A673 (cell line): ENCODE measurements around the gene RIC8A. TPM values are rescaled to one million over a fixed set of nuclear protein-coding genes. Genes with fewer than 3 reads are reported as not detected.
A peak's percentile ranks its signal among the peaks of the same experiment; 100 is the strongest.

Experiments used
- BruUV-seq: library from RNA; stranded (reverse); fragments of 400-500 nt; replicated peaks from 2 replicates; lab custom pipeline; 2021; lab: Mats Ljungman, UMichigan
- CTCF ChIA-PET: fragments of 300-600 bp; sonication (Branson Sonifier 250); formaldehyde crosslinking; loops from one replicate; lab custom pipeline; 2022; ENCODE audit warnings: antibody characterized with exemption; lab: Charles Lee
- POLR2A ChIA-PET: fragments of 300-600 bp; sonication (Branson Sonifier 250); formaldehyde crosslinking; loops from one replicate; lab custom pipeline; 2022; ENCODE audit warnings: antibody characterized with exemption; ENCODE audit not compliant: low non-redundant PET; lab: Charles Lee
- DNase-seq: peaks from one replicate; pipeline ENCODE4 v3.0.0-alpha.2; 2015; ENCODE audit warnings: low spot score
- H3K27ac ChIP-seq: fragments of 200-600 bp; sonication (generic); 2 replicates; pipeline ENCODE4 v1.5.1; 2016; ENCODE audit warnings: mixed run types, low read depth, mild to moderate bottlenecking, mixed read lengths, antibody characterized with exemption, low read length; ENCODE audit not compliant: poor library complexity, severe bottlenecking
- H3K27me3 ChIP-seq: fragments of 200-600 bp; sonication (generic); replicated peaks from 2 replicates; pipeline ENCODE4 v1.6.1; 2017; ENCODE audit warnings: mixed run types, low read depth, mild to moderate bottlenecking, mixed read lengths, antibody characterized with exemption, low read length; ENCODE audit not compliant: insufficient read depth, poor library complexity
- H3K36me3 ChIP-seq: fragments of 200-600 bp; sonication (generic); 2 replicates; pipeline ENCODE4 v1.6.1; 2016; ENCODE audit warnings: mixed run types, mild to moderate bottlenecking, mixed read lengths, antibody characterized with exemption, low read length; ENCODE audit not compliant: insufficient read depth, poor library complexity, severe bottlenecking
- H3K4me1 ChIP-seq: fragments of 200-600 bp; sonication (generic); 2 replicates; pipeline ENCODE4 v1.6.1; 2017; ENCODE audit warnings: mixed run types, mild to moderate bottlenecking, mixed read lengths, antibody characterized with exemption, low read length; ENCODE audit not compliant: insufficient read depth, poor library complexity, severe bottlenecking
- H3K4me3 ChIP-seq: fragments of 200-600 bp; sonication (generic); 2 replicates; pipeline ENCODE4 v1.5.1; 2016; ENCODE audit warnings: low read depth, mixed run types, mild to moderate bottlenecking, mixed read lengths, low read length; ENCODE audit not compliant: poor library complexity, severe bottlenecking
- H3K9me3 ChIP-seq: fragments of 200-600 bp; sonication (generic); 2 replicates; pipeline ENCODE4 v1.6.1; 2016; ENCODE audit warnings: mixed run types, low read depth, mild to moderate bottlenecking, mixed read lengths, antibody characterized with exemption, low read length; ENCODE audit not compliant: poor library complexity, severe bottlenecking
- CTCF ChIP-seq: fragments of 300-800, 200-600 bp; sonication (generic); conservative IDR thresholded peaks from 2 replicates; pipeline ENCODE4 v1.5.1; 2017; ENCODE audit warnings: low read depth, mild to moderate bottlenecking, antibody characterized with exemption, low read length, moderate library complexity, mixed read lengths
- EZH2 ChIP-seq: fragments of 200-600 bp; sonication (generic); IDR thresholded peaks from 2 replicates; pipeline ENCODE4 v1.6.1; 2017; ENCODE audit warnings: borderline replicate concordance, low read depth, mild to moderate bottlenecking, mixed read lengths, antibody characterized with exemption, low read length; ENCODE audit not compliant: poor library complexity, severe bottlenecking
- intact Hi-C: fragments of 100-400 bp; cut with micrococcal nuclease; formaldehyde crosslinking; loops from one replicate; pipeline ENCODE4 v1.10.0; 2022; ENCODE audit not compliant: unreplicated experiment
- total RNA-seq: library from RNA; stranded (reverse); gene quantifications from 2 replicates; pipeline ENCODE4 v1.2.3, GENCODE V29; 2021

Gene RIC8A
- total RNA-seq, 1 experiment from 2014 or later: 88.2 TPM

GRCh38 chr11:204587-205109 lies 2.9 kb upstream of the RIC8A start:
- no peak for DNase-seq
- no peaks in the 10 kb centered on the region for H3K9me3 ChIP-seq
- H3K4me1 ChIP-seq: peaks cover 7% of the 10 kb centered on the region
- intact Hi-C loops: loop anchor here (5.0 to 10.0 kb wide), 2 partner anchors 153 to 240 kb away; partner anchors contain the start of gene ANO9
- H3K27me3 ChIP-seq: no peaks in the 10 kb centered on the region
- no peak overlapping the region for H3K4me3 ChIP-seq
- TF ChIP-seq CTCF: no peak
- no peak for TF ChIP-seq EZH2
- CTCF ChIA-PET: no interaction called here
- H3K36me3 ChIP-seq: peaks cover 6% of the 10 kb centered on the region
- BruUV-seq: no TSS peak
- POLR2A ChIA-PET: no interaction called here
- H3K27ac ChIP-seq: no peak overlapping the region

- BruUV-seq: no TSS peak
- peaks cover 13% of the 10 kb centered on the region for H3K36me3 ChIP-seq
- H3K27ac ChIP-seq: no peak overlapping the region
- no peaks in the 10 kb centered on the region for H3K27me3 ChIP-seq
- intact Hi-C loops: loop anchor here (5.0 to 10.0 kb wide), 2 partner anchors 152 to 239 kb away; partner anchors contain the start of gene ANO9
- no peaks in the 10 kb centered on the region for H3K9me3 ChIP-seq
- H3K4me1 ChIP-seq: peaks cover 13% of the 10 kb centered on the region
- CTCF ChIA-PET: no interaction called here
- TF ChIP-seq CTCF: no peak
- no peak for TF ChIP-seq EZH2
- POLR2A ChIA-PET: no interaction called here
- no peak for DNase-seq
- H3K4me3 ChIP-seq: no peak overlapping the region
These were observed 2.1 kb upstream of the RIC8A start for GRCh38 chr11:205221-206001.

- ChIA-PET POLR2A (no interaction called here), CTCF (no interaction called here)
- Histone ChIP-seq H3K27me3 (no peaks in the 10 kb centered on the region), H3K4me3 (peak overlapping the region; percentile 69), H3K4me1 (peaks cover 13% of the 10 kb centered on the region), H3K27ac (no peak overlapping the region), H3K36me3 (peaks cover 19% of the 10 kb centered on the region), H3K9me3 (no peaks in the 10 kb centered on the region)
- TF ChIP-seq CTCF (no peak), EZH2 (no peak)
- DNase-seq: no peak
- no TSS peak for BruUV-seq
- intact Hi-C loops: loop anchor here (5.0 to 10.0 kb wide), 2 partner anchors 151 to 239 kb away; partner anchors contain the start of gene ANO9
These were observed 1.5 kb upstream of the RIC8A start for GRCh38 chr11:206002-206384.
